ENCODE results near the gene OCA2. TPM values are rescaled to one million over a fixed set of nuclear protein-coding genes. Genes with fewer than 3 reads are reported as not detected.

Gene OCA2
- total RNA-seq, 6 experiments from 2014 or later = 0.07 to 0.13 (median 0.12) TPM; not detected in 3

DNA sequence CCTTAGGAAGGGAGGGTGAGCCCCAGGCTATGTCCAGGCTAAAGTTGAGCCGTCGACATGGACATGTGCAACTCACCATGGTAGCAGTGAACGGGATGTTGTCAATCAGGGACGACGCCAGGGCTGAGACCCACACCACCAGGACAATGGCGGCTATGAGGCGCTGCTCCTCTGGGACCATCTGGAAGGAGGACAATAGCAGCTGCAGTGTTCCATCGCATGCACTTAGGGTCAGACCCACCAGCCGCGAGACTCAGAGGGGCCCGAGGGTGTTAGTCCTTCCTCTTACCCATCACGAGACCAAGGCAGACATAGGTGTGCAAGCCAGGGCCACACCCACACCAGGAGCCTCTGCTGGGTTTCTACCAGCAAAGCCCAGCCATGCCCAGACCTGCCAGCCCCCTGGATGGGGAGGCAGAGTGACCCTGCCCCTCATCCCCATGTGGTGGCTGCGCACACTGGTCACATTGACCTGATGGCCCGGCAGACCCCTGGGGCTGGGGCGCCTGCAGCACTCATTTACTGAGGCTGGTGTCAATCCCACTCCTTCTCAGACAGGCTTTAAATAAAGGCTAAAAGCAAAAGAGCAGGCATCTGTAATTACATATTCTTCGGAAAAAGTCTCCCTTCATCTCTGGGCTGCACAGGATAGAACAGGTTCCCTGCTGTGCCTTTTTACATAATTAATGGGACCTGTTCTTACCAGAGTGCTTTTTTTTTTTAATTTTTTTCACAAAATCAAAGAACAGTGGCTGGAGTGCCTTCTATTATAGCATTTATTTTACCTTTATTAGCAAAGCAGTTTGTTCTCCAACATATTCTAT, 227.8 kb downstream of the OCA2 start:
- Histone ChIP-seq H3K9me3 (no peaks in the 10 kb centered on the region), H3K27me3 (no peaks in the 10 kb centered on the region), H3K36me3 (no peaks in the 10 kb centered on the region), H3K4me3 (no peak overlapping the region), H3K27ac (no peak overlapping the region), H3K4me1 (no peaks in the 10 kb centered on the region)
- WGBS (ENCODE audit: insufficient coverage, low coverage, low lambda C conversion rate, missing lambda C conversion rate) = 82% methylated on average over 1 of the region's 16 CpGs
- DNase-seq (no peak), ATAC-seq (peak in 1 of 4 donors; percentile 24)
- TF ChIP-seq POLR2A (IDR thresholded peaks at IDR 0.05) = no peak
- no peak for TF ChIP-seq CTCF (IDR thresholded peaks at IDR 0.05)
- intact Hi-C loops (cut with DNase I) = no loop called here

DNA sequence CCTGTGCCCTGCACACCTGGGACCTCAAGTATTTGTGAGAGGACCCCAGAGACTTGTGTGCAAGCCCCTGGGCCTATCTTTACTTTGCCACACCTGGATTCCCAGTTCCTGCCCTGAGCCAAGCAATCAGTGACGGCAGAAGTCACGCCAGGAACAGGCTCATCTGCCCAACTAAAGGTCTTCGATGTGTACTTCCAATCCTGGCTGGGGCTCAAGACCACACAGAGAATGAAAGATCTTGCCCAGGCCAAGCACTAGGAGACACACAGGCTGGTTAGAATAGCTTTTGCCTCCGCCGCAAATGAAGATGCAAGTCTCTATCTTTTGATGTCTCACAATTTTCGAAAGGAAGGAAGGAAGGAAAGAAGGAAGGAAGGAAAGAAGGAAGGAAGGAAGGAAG, 228.8 kb downstream of the OCA2 start:
- WGBS (ENCODE audit: insufficient coverage, low coverage, low lambda C conversion rate, missing lambda C conversion rate) = 56% methylated on average over 5 of the region's 6 CpGs
- H3K4me3 ChIP-seq = no peak overlapping the region
- ATAC-seq = no peak
- no peak overlapping the region for H3K27ac ChIP-seq
- intact Hi-C loops (cut with DNase I) = no loop called here
- no peaks in the 10 kb centered on the region for H3K27me3 ChIP-seq
- H3K9me3 ChIP-seq = no peaks in the 10 kb centered on the region
- DNase-seq = no peak
- TF ChIP-seq POLR2A (IDR thresholded peaks at IDR 0.05) (no peak), CTCF (IDR thresholded peaks at IDR 0.05) (no peak)
- no peaks in the 10 kb centered on the region for H3K36me3 ChIP-seq
- no peaks in the 10 kb centered on the region for H3K4me1 ChIP-seq

GRCh38 chr15:27869697-27870281, 229.3 kb downstream of the OCA2 start:
- ATAC-seq (no peak), DNase-seq (no peak)
- TF ChIP-seq CTCF (IDR thresholded peaks at IDR 0.05) = no peak
- TF ChIP-seq POLR2A (IDR thresholded peaks at IDR 0.05) = no peak
- H3K9me3 ChIP-seq = no peaks in the 10 kb centered on the region
- H3K4me3 ChIP-seq = no peak overlapping the region
- H3K4me1 ChIP-seq = no peaks in the 10 kb centered on the region
- H3K27me3 ChIP-seq = no peaks in the 10 kb centered on the region
- intact Hi-C loops (cut with DNase I) = no loop called here
- H3K27ac ChIP-seq = no peak overlapping the region
- no peaks in the 10 kb centered on the region for H3K36me3 ChIP-seq
- WGBS (ENCODE audit: insufficient coverage, low coverage, low lambda C conversion rate, missing lambda C conversion rate) = 55% methylated on average over 4 of the region's 17 CpGs

DNA sequence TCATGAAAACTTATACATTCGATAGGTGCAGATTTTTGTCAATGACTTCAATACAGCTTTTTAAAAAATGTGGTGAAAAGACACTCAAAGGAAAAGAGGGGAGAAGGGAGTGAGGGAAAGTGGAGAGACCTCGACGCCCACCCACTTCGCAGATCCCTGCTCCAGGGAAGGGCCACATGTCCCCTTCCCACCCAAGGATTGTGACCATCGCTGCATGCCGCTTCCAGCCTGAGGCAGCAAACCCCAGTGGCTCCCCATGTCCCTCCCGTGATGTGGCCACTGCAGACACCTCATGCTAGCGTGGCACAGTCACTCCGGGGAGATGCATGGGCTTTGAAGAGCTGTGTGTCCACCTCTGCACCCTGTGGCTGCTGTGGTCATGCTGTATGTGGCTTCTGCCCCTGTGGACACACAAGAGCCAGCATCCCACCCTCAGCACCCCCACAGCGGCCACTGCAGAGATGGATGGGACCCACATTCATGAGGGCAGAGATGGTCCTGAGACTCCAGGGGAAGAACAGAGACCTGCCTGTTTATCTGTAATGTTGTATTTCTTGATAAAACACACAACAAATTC, 230.2 kb downstream of the OCA2 start:
- Histone ChIP-seq H3K4me3 (no peak overlapping the region), H3K27ac (no peak overlapping the region), H3K4me1 (no peaks in the 10 kb centered on the region), H3K9me3 (no peaks in the 10 kb centered on the region), H3K36me3 (no peaks in the 10 kb centered on the region), H3K27me3 (no peaks in the 10 kb centered on the region)
- 64% methylated on average over 3 of the region's 10 CpGs for WGBS (ENCODE audit: insufficient coverage, low coverage, low lambda C conversion rate, missing lambda C conversion rate)
- intact Hi-C loops (cut with DNase I) = no loop called here
- DNase-seq (no peak), ATAC-seq (no peak)
- TF ChIP-seq CTCF (IDR thresholded peaks at IDR 0.05) (no peak), POLR2A (IDR thresholded peaks at IDR 0.05) (no peak)
